Measurements from ENCODE around the gene MGLL.

- TF ChIP-seq CTCF (IDR thresholded peaks at IDR 0.05; ENCODE audit: insufficient read depth, low read depth, low read length) (no peak), EZH2 (IDR thresholded peaks at IDR 0.05; ENCODE audit: insufficient read depth, low read length) (no peak)
Measured at GRCh38 chr3:127840671-127841070, 18.4 kb upstream of the MGLL start.
